ENCODE results near the gene CAVIN1. TPM values are rescaled to one million over a fixed set of nuclear protein-coding genes. Genes with fewer than 3 reads are reported as not detected.

The CAVIN1 gene
- total RNA-seq, 2 donors from 2014 or later, result 214 to 220 TPM

- H3K27me3 ChIP-seq (replicated peaks; ENCODE audit: insufficient read depth), result no peaks in the 10 kb centered on the region
- intact Hi-C loops (cut with DNase I), result no loop called here
- no peak for DNase-seq (ENCODE audit: low spot score)
- no peak for TF ChIP-seq CTCF (IDR thresholded peaks at IDR 0.05)
- no peak for TF ChIP-seq POLR2AphosphoS5 (IDR thresholded peaks at IDR 0.05)
- TF ChIP-seq POLR2A (IDR thresholded peaks at IDR 0.05), result no peak
- H3K4me3 ChIP-seq, result no peak overlapping the region
- WGBS, result 96% methylated on average over 7 of the region's 7 CpGs
- H3K27ac ChIP-seq, result no peak overlapping the region
- H3K9me3 ChIP-seq, result no peaks in the 10 kb centered on the region
- peaks cover 14% of the 10 kb centered on the region for H3K4me1 ChIP-seq (replicated peaks)
- no peaks in the 10 kb centered on the region for H3K36me3 ChIP-seq
These were observed 63.9 kb downstream of the CAVIN1 start for GRCh38 chr17:42359133-42359532.

- no peak for DNase-seq (ENCODE audit: low spot score)
- 22% methylated on average over 1 of the region's 1 CpG for WGBS
- Histone ChIP-seq H3K4me1 (replicated peaks) (peaks cover 14% of the 10 kb centered on the region), H3K27ac (no peak overlapping the region), H3K27me3 (replicated peaks; ENCODE audit: insufficient read depth) (no peaks in the 10 kb centered on the region), H3K9me3 (no peaks in the 10 kb centered on the region), H3K4me3 (no peak overlapping the region), H3K36me3 (no peaks in the 10 kb centered on the region)
- TF ChIP-seq POLR2A (IDR thresholded peaks at IDR 0.05) (no peak), CTCF (IDR thresholded peaks at IDR 0.05) (no peak), POLR2AphosphoS5 (IDR thresholded peaks at IDR 0.05) (no peak)
- intact Hi-C loops (cut with DNase I), result no loop called here
These were observed 64.6 kb downstream of the CAVIN1 start for GRCh38 chr17:42358434-42358833.

- WGBS, result 48% methylated on average over 3 of the region's 3 CpGs
- no peak for DNase-seq (ENCODE audit: low spot score)
- intact Hi-C loops (cut with DNase I), result no loop called here
- peaks cover 11% of the 10 kb centered on the region for H3K4me1 ChIP-seq (replicated peaks)
- no peaks in the 10 kb centered on the region for H3K36me3 ChIP-seq
- H3K27ac ChIP-seq, result no peak overlapping the region
- no peaks in the 10 kb centered on the region for H3K9me3 ChIP-seq
- TF ChIP-seq CTCF (IDR thresholded peaks at IDR 0.05) (no peak), POLR2A (IDR thresholded peaks at IDR 0.05) (no peak), POLR2AphosphoS5 (IDR thresholded peaks at IDR 0.05) (no peak)
- H3K4me3 ChIP-seq, result no peak overlapping the region
- H3K27me3 ChIP-seq (replicated peaks; ENCODE audit: insufficient read depth), result no peaks in the 10 kb centered on the region
These were observed 67.9 kb downstream of the CAVIN1 start for GRCh38 chr17:42354956-42355843.

Small RNAs within 50 kb of the gene (small RNA-seq; reads per million reads assigned to genes)
- 0 reads per million in 2 donors for gene RNU7-97P

Other genes with a start within 250 kb of the CAVIN1 start
- gene KCNH4, start 242.1 kb downstream of the CAVIN1 start, total RNA-seq, result under 1 TPM in 1 of 2 donors, not detected in 1; 0.51 TPM
- not detected for gene HCRT, start 237.8 kb downstream of the CAVIN1 start, total RNA-seq
- 100 to 1,000 TPM in 1 of 2 donors, 10 to 100 TPM in 1; 45.3 to 106 TPM for gene GHDC, start 228.8 kb downstream of the CAVIN1 start, total RNA-seq
- 10 to 100 TPM; 58.0 to 83.8 TPM for gene STAT5B, start 146.9 kb downstream of the CAVIN1 start, total RNA-seq
- 10 to 100 TPM; 31.1 to 45.8 TPM for gene STAT5A, start 134.8 kb downstream of the CAVIN1 start, total RNA-seq
- 100 to 1,000 TPM; 188 to 230 TPM for gene STAT3, start 34.8 kb downstream of the CAVIN1 start, total RNA-seq
- gene ATP6V0A1, start 35.6 kb upstream of the CAVIN1 start, total RNA-seq, result 10 to 100 TPM; 78.0 to 80.3 TPM
- 100 to 1,000 TPM in 1 of 2 donors, 10 to 100 TPM in 1; 81.5 to 123 TPM for gene NAGLU, start 113.0 kb upstream of the CAVIN1 start, total RNA-seq
- 10 to 100 TPM in 1 of 2 donors, 1 to 10 TPM in 1; 4.1 to 16.2 TPM for gene HSD17B1, start 129.7 kb upstream of the CAVIN1 start, total RNA-seq
- 10 to 100 TPM; 52.6 to 80.5 TPM for gene COASY, start 138.9 kb upstream of the CAVIN1 start, total RNA-seq
- 10 to 100 TPM; 28.1 to 52.3 TPM for gene MLX, start 143.8 kb upstream of the CAVIN1 start, total RNA-seq
- gene PSMC3IP, start 154.5 kb upstream of the CAVIN1 start, total RNA-seq, result 10 to 100 TPM in 1 of 2 donors, 1 to 10 TPM in 1; 2.9 to 11.2 TPM
- 100 to 1,000 TPM in 1 of 2 donors, 10 to 100 TPM in 1; 92.8 to 126 TPM for gene RETREG3, start 186.1 kb upstream of the CAVIN1 start, total RNA-seq
- 10 to 100 TPM; 38.7 to 78.4 TPM for gene TUBG1, start 186.4 kb upstream of the CAVIN1 start, total RNA-seq
- 10 to 100 TPM; 36.8 to 57.7 TPM for gene TUBG2, start 236.0 kb upstream of the CAVIN1 start, total RNA-seq